Pancreas (tissue), 10 donors: Measurements from ENCODE around the gene ARHGEF37. TPM values are rescaled to one million over a fixed set of nuclear protein-coding genes. Genes with fewer than 3 reads are reported as not detected.
A peak's percentile ranks its signal among the peaks of the same experiment; 100 is the strongest.
"Not testable (repeated sequence)": the region's sequence is repeated elsewhere in the genome, so short reads cannot be mapped to it uniquely, and the experiment has no call there.

ENCODE experiments used
- ATAC-seq, 4 donors: fragments of 200-7000 bp; cut with Tn5 transposase; one replicate each; pipeline versions ENCODE4 v1.8.0 to v1.9.1; 2020; ENCODE audit warnings: mild to moderate bottlenecking in 4 of 4, moderate library complexity in 4 of 4
- DNase-seq, 6 donors: peaks; one replicate each; pipeline ENCODE4 v3.0.0-alpha.2; 2020
- FAIRE-seq: peaks from 2 replicates; lab custom pipeline; 2012; peaks lifted over from hg19 to GRCh38; lab: Jason Lieb, UNC
- H3K27ac ChIP-seq, 4 donors: fragments of 200-600 bp; sonication (generic); 1 replicate in 3 of 4; 2 replicates in 1 of 4; pipeline versions ENCODE4 v1.5.0 to v1.8.0; 2020
- H3K27me3 ChIP-seq, 4 donors: fragments of 200-600 bp; one replicate each; pipeline ENCODE4 v1.8.0; 2021
- H3K36me3 ChIP-seq, 3 donors: fragments of 200-600 bp; sonication (generic) in 1 of 3; one replicate each; pipeline versions ENCODE4 v1.5.0 to v1.8.0; 2020 to 2021
- H3K4me1 ChIP-seq, 3 donors: fragments of 200-600 bp; one replicate each; pipeline ENCODE4 v1.8.0; 2021
- H3K4me3 ChIP-seq, 4 donors: fragments of 200-600 bp; sonication (generic) in 2 of 4; one replicate each; pipeline versions ENCODE4 v1.5.0 to v1.8.0; 2020 to 2021
- H3K9me3 ChIP-seq, 4 donors: fragments of 200-600 bp; one replicate each; pipeline ENCODE4 v1.8.0; 2021
- WGBS, 2 donors: extraction: QIAGEN DNeasy Blood & Tissue Kit; methylation state at CpG; one replicate each; pipeline ENCODE4 v1.1.7; 2013; 5-methylcytosine and 5-hydroxymethylcytosine counted together
- intact Hi-C, 3 donors: fragments of 100-400 bp; cut with DNase I; formaldehyde crosslinking; loops; one replicate each; pipeline versions ENCODE4 v1.11.1 to v1.14.2; 2022
- polyA plus RNA-seq, 2 donors: library from polyadenylated mRNA; stranded (reverse); fragments of 200-250 nt; gene quantifications; one replicate each; pipeline ENCODE4 v1.2.3, GENCODE V29; 2013
- total RNA-seq, 6 donors: library from RNA; stranded (reverse); fragmentation: NEBNext Ultra II Directional in 4 of 6; extraction: Animal tissue kit (Norgen Biotek cat#: 25700) in 4 of 6; gene quantifications; one replicate each; pipeline versions ENCODE4 v1.2.1 to v1.2.4, GENCODE V29; 2021 to 2023
- TF ChIP-seq, protein P1 (sequence below), 4 donors: fragments of 200-600 bp; sonication (generic) in 3 of 4; IDR thresholded peaks; one replicate each; pipeline versions ENCODE4 v1.5.0 to v1.8.0; 2021; ENCODE audit warnings: antibody characterized with exemption in 4 of 4
- donor health status: healthy with polysubstance abuse.
- donor health status: DM: no; HTN: no; CAD: no; lungs with moderate emphysema.
- donor health status: DM: no; HTN: no; CAD: no.
- donor health status: control.
- donor health status: control.
- donor health status: Bipolar disorder and iron deficiency.
- donor health status: DM: yes; HTN: yes; CAD: no.
- donor health status: DM: no; HTN: no; CAD: no.
- donor health status: DM: no; HTN: no; CAD: no.
- donor health status: DM: yes; HTN: yes; CAD: no.

The ARHGEF37 gene
- total and polyA plus RNA-seq, 8 donors = 5.7 to 13.6 (median 9.2) TPM

DNA sequence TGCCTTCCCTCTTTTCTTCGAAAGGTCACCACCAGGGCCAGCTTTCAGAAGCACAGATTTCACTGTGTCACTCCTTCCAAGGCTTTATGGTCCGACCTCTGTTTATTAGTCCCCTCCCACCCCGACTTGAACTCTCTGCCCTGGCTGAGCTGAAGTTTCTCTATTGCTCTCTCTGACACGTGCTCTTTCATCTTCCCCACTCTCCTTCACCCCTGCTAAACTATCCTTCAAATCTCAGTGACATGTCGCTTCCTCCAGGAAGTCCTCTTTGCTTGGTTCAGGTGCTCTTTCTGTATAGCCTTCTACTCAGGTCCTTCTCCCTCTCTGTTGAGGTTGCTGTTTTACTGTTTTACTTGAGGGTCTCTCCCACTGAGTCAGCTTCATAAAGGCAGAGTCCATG is 64.4 kb downstream of the ARHGEF37 start:
- TF ChIP-seq, protein P1, sequence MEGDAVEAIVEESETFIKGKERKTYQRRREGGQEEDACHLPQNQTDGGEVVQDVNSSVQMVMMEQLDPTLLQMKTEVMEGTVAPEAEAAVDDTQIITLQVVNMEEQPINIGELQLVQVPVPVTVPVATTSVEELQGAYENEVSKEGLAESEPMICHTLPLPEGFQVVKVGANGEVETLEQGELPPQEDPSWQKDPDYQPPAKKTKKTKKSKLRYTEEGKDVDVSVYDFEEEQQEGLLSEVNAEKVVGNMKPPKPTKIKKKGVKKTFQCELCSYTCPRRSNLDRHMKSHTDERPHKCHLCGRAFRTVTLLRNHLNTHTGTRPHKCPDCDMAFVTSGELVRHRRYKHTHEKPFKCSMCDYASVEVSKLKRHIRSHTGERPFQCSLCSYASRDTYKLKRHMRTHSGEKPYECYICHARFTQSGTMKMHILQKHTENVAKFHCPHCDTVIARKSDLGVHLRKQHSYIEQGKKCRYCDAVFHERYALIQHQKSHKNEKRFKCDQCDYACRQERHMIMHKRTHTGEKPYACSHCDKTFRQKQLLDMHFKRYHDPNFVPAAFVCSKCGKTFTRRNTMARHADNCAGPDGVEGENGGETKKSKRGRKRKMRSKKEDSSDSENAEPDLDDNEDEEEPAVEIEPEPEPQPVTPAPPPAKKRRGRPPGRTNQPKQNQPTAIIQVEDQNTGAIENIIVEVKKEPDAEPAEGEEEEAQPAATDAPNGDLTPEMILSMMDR (IDR thresholded peaks at IDR 0.05) = no peak
- FAIRE-seq (no peak), DNase-seq (no peak), ATAC-seq (no peak)
- intact Hi-C loops = loop anchor here in 1 of 3 donors (10.0 kb wide), 1 partner anchor 349 kb away; no protein-coding TSS in a partner anchor
- no peaks in the 10 kb centered on the region for H3K9me3 ChIP-seq
- H3K27me3 ChIP-seq = no peaks in the 10 kb centered on the region
- H3K4me3 ChIP-seq = no peak overlapping the region
- no peaks in the 10 kb centered on the region for H3K36me3 ChIP-seq
- H3K27ac ChIP-seq = no peak overlapping the region
- no peaks in the 10 kb centered on the region for H3K4me1 ChIP-seq
- 47 to 53% methylated on average over 5 of the region's 5 CpGs for WGBS, 2 donors

DNA sequence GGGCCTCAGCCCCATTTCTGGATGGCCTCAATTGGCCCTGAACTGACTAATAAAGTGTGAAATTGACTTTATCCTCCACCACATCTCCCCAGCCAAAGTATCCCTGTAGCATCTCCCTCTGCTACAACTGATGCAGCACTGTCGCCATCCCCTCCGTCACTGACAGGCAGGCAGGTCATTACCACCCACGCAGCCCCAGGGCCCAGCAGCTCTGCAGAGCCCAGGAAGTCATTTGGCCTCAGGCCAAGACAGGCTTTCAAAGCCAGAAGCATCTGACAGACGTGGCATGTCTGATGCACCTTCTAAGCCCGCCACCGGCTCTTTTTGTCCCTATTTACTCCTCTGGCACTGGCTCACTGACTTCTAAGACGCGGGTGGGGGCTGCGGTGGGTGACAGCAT is 65.3 kb downstream of the ARHGEF37 start:
- intact Hi-C loops = loop anchor here in 1 of 3 donors (10.0 kb wide), 1 partner anchor 348 kb away; no protein-coding TSS in a partner anchor
- H3K36me3 ChIP-seq = no peaks in the 10 kb centered on the region
- no peak for DNase-seq
- no peaks in the 10 kb centered on the region for H3K4me1 ChIP-seq
- no peaks in the 10 kb centered on the region for H3K27me3 ChIP-seq
- ATAC-seq = peak in 1 of 4 donors; percentile 22
- no peak overlapping the region for H3K4me3 ChIP-seq
- TF ChIP-seq, protein P1 (IDR thresholded peaks at IDR 0.05) = no peak
- 49 to 50% methylated on average over 9 of the region's 9 CpGs for WGBS, 2 donors
- H3K9me3 ChIP-seq = no peaks in the 10 kb centered on the region
- H3K27ac ChIP-seq = no peak overlapping the region
- FAIRE-seq = no peak

DNA sequence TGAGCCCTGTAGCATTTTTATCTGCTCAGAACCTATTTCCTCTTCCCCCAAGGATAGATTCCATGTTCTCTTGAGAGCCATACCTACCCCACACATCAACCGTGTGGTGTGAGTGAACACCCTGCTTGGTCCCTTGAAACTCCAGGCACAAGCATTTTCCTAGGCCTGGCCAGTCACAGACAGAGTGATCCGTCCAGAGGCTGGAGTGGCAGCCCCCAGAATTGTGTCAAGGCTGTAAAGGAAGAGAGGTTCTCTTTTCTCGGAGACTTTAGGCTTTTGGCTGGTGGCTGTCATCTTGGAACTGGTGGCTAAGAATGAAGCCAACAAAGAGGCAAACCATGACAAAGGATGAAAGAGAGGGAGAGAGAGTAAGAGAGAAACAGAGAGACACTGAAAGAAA is 66.0 kb downstream of the ARHGEF37 start:
- intact Hi-C loops = loop anchor here in 1 of 3 donors (10.0 kb wide), 1 partner anchor 347 kb away; no protein-coding TSS in a partner anchor
- 75 to 80% methylated on average over 3 of the region's 3 CpGs for WGBS, 2 donors
- FAIRE-seq = no peak

DNA sequence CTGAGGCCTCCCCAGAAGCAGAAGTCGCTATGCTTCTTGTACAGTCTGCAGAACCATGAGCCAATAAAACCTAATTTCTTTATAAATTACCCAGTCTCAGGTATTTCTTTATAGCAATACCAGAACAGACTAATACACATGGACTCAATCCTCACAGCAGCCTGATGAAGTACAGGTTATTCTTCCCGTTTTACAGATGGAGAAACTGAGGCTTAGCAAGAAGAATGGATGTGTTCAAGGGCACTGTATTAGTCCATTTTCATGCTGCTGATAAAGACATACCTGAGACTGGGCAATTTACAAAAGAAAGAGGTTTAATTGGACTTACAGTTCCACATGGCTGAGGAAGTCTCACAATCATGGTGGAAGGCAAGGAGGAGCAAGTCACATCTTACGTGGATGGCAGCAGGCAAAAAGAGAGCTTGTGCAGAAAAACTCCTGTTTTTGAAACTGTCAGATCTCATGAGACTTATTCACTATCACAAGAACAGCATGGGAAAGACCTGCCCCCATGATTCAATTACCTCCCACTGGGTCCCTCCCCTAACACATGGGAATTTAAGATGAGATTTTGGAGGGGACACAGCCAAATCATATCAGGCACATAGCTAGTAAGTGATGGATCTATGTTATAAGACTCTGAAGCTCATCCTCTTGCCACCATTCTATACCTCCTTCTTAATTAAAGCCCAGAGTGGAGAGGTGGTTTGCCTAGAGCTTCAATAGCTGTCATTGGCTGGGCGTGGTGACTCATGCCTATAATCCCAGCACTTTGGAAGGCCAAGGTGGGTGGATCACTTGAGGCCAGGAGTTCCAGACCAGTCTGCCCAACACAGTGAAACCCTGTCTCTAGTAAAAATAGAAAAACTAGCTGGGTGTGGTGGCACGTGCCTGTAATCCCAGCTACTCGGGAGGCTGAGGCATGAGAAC is 67.4 kb downstream of the ARHGEF37 start:
- not testable (repeated sequence) for H3K36me3 ChIP-seq, DNase-seq, H3K27me3 ChIP-seq, H3K4me3 ChIP-seq, H3K9me3 ChIP-seq, FAIRE-seq, H3K4me1 ChIP-seq, H3K27ac ChIP-seq
- 81 to 86% methylated on average over 6 of the region's 6 CpGs for WGBS, 2 donors
- intact Hi-C loops = loop anchor here in 1 of 3 donors (10.0 kb wide), 1 partner anchor 346 kb away; no protein-coding TSS in a partner anchor
- ATAC-seq = peak in 1 of 4 donors; percentile 35

More for the DNA sequence above, 66.0 kb downstream of the ARHGEF37 start:
- Histone ChIP-seq H3K27ac (no peak overlapping the region), H3K27me3 (no peaks in the 10 kb centered on the region), H3K9me3 (no peaks in the 10 kb centered on the region), H3K4me3 (no peak overlapping the region), H3K36me3 (no peaks in the 10 kb centered on the region), H3K4me1 (no peaks in the 10 kb centered on the region)
- TF ChIP-seq, protein P1 (IDR thresholded peaks at IDR 0.05) = no peak
- ATAC-seq = no peak
- no peak for DNase-seq

DNA sequence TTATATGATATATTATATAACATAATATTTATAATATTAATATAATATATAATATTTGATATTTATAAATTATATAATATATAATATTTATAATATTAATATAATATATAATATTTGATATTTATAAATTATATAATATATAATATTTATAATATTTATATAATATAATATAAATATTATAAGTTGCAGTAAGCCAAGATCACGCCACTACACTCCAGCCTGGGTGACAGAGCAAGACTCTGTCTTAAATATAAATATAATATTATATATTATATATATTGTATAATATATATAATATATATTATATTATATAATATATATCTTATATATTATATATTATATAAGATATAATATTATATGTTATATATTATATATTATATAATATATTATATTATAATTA is 68.4 kb downstream of the ARHGEF37 start:
- WGBS, 2 donors = no CpG with 5 or more reads among the region's 1 CpG
- not testable (repeated sequence) for H3K27me3 ChIP-seq, H3K4me3 ChIP-seq, ATAC-seq, H3K36me3 ChIP-seq, H3K9me3 ChIP-seq, DNase-seq, H3K27ac ChIP-seq, FAIRE-seq, H3K4me1 ChIP-seq
- intact Hi-C loops = loop anchor here in 1 of 3 donors (10.0 kb wide), 2 partner anchors 55 to 345 kb away; no protein-coding TSS in a partner anchor
